BE2C (cell line): ENCODE measurements around the gene USP14. TPM values are rescaled to one million over a fixed set of nuclear protein-coding genes. Genes with fewer than 3 reads are reported as not detected.
A peak's percentile ranks its signal among the peaks of the same experiment; 100 is the strongest.
"Not testable (repeated sequence)": the region's sequence is repeated elsewhere in the genome, so short reads cannot be mapped to it uniquely, and the experiment has no call there.

Source experiments
- DNase-seq: peaks from one replicate; pipeline ENCODE4 v3.0.0-alpha.2; 2020
- H3K27me3 ChIP-seq: fragments of 250-450 bp; sonication (Bioruptor Pico); 2 replicates; pipeline ENCODE4 v1.5.1; 2020; ENCODE audit warnings: mild to moderate bottlenecking
- H3K36me3 ChIP-seq: fragments of 250-450 bp; sonication (Bioruptor Pico); 2 replicates; pipeline ENCODE4 v1.5.1; 2020; ENCODE audit warnings: mild to moderate bottlenecking
- H3K4me1 ChIP-seq: fragments of 250-450 bp; sonication (Bioruptor Pico); 2 replicates; pipeline ENCODE4 v1.5.1; 2020
- H3K4me3 ChIP-seq: 2 replicates; pipeline ENCODE4 v1.5.1; 2011; ENCODE audit warnings: low read depth, low read length
- H3K9me3 ChIP-seq: fragments of 250-450 bp; sonication (Bioruptor Pico); 2 replicates; pipeline ENCODE4 v1.5.1; 2020
- polyA plus RNA-seq: library from polyadenylated mRNA; unstranded; fragments of >200 nt; gene quantifications from one replicate; pipeline ENCODE4 v1.2.1, GENCODE V29; 2012; ENCODE audit warnings: low read depth, missing spikeins; ENCODE audit not compliant: insufficient read length, insufficient read depth
- TF ChIP-seq, protein P1 (sequence below): IDR thresholded peaks from 2 replicates; pipeline ENCODE4 v1.5.1; 2012; ENCODE audit warnings: mild to moderate bottlenecking, low read depth, low read length

The USP14 gene
- polyA plus RNA-seq = 33.9 TPM

DNA sequence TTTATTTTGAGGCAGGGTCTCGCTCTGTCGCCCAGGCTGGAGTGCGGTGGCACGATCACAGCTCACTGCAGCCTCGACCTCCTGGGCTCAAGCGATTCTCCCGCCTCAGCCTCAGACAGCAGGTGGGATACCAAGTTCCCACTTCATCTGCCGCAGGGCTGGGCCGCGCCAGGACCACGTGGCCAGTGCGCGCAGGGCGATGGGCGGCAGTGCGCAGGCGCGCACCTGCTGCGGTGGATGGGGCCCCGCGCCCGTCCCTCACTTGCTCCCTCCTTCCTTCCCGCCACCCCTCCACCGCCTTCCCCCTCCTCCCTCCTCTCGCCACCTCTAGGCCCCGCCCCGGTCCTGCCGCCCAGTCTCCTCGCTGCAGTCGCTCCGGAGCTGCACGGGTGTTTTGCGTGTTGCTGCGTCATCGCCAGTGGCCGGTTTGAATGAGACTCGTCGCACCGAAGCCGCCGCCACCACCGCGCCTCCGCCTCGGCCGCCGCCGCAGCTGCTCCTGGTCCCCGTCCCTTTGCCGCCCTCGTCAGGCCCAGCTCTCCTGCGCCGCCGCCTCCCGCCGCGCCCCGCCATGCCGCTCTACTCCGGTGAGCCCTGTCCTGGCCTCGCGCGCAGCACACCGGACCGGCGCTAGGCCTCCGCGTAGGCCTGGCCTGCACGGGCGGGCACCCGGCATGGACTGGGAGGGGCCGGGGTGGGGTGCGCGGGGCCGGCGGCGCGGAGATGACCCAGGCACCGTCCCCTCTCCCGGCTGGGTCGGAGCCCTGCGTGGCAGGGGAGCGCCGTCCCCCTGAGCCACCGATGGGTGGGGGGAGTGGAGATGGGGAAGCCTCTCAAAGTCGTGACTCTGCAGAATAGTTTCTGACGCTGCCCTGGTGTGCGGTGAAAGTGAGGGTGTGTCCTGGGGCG lies at the start of gene USP14:
Gene USP14, plus strand, starts transcription at position 430 of the 909 bp plus-strand sequence. Its CDS starts 142 bp downstream, at position 572.
- TF ChIP-seq, protein P1, sequence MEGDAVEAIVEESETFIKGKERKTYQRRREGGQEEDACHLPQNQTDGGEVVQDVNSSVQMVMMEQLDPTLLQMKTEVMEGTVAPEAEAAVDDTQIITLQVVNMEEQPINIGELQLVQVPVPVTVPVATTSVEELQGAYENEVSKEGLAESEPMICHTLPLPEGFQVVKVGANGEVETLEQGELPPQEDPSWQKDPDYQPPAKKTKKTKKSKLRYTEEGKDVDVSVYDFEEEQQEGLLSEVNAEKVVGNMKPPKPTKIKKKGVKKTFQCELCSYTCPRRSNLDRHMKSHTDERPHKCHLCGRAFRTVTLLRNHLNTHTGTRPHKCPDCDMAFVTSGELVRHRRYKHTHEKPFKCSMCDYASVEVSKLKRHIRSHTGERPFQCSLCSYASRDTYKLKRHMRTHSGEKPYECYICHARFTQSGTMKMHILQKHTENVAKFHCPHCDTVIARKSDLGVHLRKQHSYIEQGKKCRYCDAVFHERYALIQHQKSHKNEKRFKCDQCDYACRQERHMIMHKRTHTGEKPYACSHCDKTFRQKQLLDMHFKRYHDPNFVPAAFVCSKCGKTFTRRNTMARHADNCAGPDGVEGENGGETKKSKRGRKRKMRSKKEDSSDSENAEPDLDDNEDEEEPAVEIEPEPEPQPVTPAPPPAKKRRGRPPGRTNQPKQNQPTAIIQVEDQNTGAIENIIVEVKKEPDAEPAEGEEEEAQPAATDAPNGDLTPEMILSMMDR = no peak
- no peaks in the 10 kb centered on the region for H3K9me3 ChIP-seq
- DNase-seq = peak; percentile 93

DNA sequence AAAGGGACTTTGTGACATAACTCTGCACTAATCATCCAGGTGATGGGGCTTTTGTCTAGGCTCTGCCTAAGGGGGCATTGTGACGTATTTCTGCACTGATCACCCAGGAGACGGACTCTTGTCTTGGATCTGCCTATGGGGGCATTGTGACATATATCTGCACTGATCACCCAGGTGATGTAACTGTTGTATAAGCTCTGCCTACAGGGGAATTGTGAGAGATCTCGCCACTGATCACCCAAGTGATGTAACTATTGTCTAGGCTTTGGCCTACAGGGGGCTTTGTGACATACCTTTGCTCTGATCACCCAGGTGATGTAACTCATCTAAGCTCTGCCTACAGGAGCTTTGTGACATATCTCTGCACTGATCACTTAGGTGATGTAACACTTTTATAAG lies 49.7 kb upstream of the USP14 start:
- H3K4me1 ChIP-seq, H3K4me3 ChIP-seq, DNase-seq, H3K36me3 ChIP-seq, H3K27me3 ChIP-seq, H3K9me3 ChIP-seq: not testable (repeated sequence)

More for the DNA sequence above, at the start of gene USP14:
- H3K4me3 ChIP-seq = peak within 1 kb of the TSS; percentile 81
- H3K27me3 ChIP-seq = no peaks in the 10 kb centered on the region
- no peaks in the 10 kb centered on the region; the same call in 1 of the 2 replicates for H3K36me3 ChIP-seq
- H3K4me1 ChIP-seq = no peaks in the 10 kb centered on the region

DNA sequence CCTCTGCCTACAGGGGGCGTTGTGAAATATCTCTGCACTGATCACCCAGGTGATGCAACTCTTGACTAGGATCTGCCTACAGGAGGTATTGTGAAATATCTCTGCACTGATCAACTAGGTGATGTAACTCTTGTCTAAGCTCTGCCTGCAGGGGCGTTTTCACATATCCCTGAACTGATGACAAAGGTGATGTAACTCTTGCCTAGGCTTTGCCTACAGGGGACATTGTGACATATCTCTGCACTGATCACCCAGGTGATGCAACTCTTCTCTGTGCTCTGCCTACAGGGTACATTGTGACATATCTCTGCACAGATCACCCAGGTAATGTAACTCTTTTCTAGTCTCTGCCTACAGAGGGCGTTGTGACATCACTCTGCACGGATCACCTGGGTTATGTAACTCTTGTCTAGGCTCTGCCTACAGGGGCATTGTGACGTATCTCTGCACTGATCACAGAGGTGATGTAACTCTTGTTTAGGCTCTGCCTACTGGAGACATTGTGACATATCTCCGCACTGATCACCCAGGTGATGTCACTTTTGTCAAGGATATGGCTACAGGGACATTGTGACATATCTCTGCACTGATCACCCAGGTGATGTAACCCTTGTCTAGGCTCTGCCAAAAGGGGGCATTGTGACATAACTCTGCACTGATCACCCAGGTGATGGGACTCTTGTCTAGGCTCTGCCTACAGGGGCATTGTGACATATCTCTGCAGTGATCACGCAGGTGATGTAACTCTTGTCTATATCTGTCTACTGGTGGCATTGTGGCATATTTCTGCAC lies 49.0 kb upstream of the USP14 start:
- H3K27me3 ChIP-seq, H3K9me3 ChIP-seq, H3K36me3 ChIP-seq, H3K4me3 ChIP-seq, H3K4me1 ChIP-seq: not testable (repeated sequence)
- peak; percentile 46 for DNase-seq

DNA sequence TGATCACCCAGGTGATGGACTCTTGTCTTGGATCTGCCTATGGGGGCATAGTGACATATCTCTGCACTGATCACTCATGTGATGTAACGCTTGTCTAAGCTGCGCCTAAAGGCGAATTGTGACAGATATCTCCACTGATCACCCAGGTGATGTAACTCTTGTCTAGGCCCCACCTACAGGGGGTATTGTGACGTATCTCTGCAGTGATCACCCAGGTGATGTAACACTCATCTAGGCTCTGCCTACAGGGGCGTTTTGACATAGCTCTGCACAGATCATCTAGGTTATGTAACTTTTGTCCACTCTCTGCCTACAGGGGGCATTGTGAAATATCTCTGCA lies 48.5 kb upstream of the USP14 start:
- not testable (repeated sequence) for H3K4me1 ChIP-seq, H3K9me3 ChIP-seq, H3K4me3 ChIP-seq, H3K36me3 ChIP-seq, DNase-seq, H3K27me3 ChIP-seq

DNA sequence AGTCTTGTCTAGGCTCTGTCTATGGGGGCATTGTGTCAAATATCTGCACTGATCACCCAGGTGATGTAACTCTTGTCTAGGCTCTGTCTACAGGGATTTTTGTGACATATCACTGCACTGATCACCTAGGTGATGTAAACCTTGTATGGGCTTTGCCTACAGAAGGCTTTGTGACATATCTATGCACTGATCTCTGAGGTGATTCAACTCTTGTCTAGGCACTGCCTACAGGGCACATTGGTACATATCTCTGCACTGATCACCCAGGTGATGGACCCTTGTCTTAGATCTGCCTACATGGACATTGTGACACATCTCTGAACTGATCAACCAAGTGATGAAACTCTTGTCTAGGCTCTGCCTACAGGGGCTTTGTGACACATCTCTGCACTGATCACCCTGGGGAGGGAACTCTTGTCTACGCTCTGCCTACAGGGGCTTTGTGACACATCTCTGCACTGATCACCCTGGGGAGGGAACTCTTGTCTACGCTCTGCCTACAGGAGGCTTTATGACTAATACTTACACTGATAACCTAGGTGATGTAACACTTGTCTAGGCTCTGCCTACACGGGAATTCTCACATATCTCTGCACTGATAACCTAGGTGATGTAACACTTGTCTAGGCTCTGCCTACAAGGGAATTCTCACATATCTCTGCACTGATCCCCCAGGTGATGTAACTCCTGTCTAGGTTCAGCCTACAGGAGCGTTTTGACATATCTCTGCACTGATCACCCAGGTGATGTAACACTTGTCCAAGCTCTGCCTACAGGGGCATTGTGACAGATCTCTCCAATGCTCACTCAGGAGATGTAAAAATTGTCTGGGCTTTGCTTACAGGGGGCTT lies 47.8 kb upstream of the USP14 start:
- H3K4me3 ChIP-seq, H3K4me1 ChIP-seq, H3K9me3 ChIP-seq, H3K27me3 ChIP-seq, DNase-seq, H3K36me3 ChIP-seq: not testable (repeated sequence)

DNA sequence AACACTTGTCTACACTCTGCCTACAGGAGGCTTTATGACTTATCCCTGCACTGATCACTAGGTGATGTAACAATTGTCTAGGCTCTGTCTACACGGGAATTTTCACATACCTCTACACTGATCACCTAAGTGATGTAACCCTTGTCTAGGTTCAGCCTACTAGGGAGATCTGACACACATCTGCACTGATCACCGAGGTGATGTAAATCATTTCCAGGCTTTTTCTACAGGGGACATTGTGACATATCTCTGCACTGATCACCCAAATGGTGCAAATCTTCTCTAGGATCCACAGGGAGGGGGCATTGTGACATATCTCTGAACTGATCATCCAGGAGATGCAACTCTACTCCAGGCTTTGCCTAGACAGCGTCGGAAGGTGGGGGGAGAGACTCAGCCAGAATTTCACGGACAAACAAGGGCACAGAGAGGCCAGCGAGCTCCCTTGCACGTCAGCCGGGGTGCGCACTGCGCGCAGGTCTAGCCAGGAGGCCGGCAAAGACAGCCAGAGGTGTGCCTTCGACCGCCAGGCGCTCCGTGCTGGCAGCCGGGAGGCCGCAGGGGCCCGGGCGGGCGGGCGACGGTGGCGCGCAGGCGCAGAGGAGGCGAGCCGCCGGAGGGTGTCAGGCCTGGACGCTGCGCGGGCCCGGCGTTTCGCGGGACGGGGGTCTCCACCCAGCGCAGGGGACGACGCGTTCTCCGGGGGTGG lies 46.9 kb upstream of the USP14 start:
- no peaks in the 10 kb centered on the region for H3K27me3 ChIP-seq
- no peaks in the 10 kb centered on the region for H3K4me1 ChIP-seq
- peak; percentile 73 for DNase-seq
- no peaks in the 10 kb centered on the region for H3K9me3 ChIP-seq
- no peaks in the 10 kb centered on the region for H3K36me3 ChIP-seq
- peak overlapping the region; percentile 10; the same call in 1 of the 2 replicates for H3K4me3 ChIP-seq
- TF ChIP-seq, protein P1 = no peak

DNA sequence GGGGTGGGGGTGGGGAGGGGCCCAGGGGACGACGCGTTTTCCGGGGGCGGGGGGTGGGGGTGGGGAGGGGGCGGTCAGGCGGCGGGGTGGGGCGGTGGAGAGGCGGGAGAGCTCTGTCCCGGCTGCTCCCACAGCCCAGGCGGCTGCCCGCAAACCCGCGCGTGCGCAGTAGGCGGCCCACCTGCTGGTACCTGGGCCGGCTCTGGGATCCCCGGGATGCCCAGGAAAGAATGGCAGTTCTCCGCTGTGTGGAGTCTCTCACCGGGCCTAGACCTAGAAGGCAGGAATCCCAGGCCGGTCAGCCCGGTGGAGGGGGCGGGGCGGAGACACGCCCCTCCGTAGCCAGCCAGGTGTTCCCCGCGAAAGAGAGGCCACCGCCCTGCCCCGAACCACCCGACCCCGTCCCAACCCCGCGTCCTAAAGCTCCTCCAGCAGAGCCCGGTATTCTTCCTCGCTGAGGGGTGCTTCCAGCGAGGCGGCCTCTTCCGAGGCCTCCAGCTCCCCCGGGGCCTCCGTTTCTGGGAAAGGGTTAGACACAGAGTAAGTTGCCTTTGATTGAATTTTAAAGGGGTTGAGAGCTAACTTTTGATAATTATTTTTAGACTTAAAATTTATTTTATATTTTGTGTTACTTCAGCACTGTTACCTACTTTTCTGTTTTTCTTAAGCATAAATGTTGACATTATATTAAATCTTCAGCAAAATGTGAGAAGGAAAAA lies 46.2 kb upstream of the USP14 start:
- not testable (repeated sequence) for H3K4me3 ChIP-seq, H3K27me3 ChIP-seq, H3K36me3 ChIP-seq, H3K4me1 ChIP-seq, H3K9me3 ChIP-seq
- peak; percentile 30 for DNase-seq

DNA sequence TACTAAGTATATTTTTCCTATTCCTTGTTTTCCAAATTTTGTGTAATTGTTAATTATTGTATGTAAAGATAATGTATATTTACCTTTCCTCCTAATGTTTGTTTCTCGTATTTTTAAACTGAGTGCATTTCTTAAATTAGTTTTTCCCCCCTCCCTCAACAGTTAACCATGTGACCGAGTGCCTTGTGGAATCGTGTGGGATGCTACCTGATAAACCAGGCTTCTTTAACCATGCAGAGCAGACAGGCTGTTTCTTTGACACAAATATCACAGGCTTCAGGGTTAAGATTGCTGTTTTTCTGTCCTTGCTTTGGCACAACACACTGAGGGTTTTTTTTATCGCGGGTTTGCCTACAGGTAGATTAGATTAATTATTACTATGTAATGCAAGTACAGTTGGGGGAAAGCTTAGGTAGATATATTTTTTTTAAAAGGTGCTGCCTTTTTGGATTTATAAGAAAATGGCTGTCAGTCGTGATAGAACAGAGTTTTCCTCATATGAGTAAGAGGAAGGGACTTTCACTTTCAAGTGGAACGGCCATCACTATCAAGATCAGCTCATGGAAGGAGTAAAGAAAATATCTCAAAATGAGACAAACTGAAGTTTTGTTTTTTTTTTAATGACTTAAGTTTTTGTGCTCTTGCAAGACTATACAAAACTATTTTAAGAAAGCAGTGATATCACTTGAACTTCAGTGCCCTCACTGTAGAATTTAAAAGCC lies 37.7 kb upstream of the USP14 start:
- not testable (repeated sequence) for H3K36me3 ChIP-seq, H3K4me1 ChIP-seq, DNase-seq, H3K27me3 ChIP-seq, H3K4me3 ChIP-seq, H3K9me3 ChIP-seq
